Measurements from ENCODE around the gene SGMS1.

DNA sequence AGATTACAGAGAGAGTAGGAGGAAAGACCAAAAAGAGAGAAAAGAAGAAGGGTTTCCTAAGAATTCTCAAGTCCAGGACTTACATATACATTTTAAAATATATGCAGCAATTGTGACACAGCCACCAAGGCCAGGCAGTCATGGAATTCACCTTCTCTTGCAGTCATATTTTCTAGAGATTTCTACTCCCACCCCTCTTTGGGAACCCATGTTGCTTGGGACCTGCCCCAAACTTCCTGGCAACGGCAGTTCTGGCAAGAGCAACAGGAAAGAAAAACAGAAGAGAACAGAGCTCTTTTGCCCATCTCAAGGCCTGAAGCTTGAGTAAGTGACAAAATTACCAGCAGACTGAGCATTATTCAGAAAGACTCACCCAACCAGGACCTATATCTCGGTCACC is 244.1 kb downstream of the SGMS1 start:
- TF ChIP-seq ZFP3 (CRISPR knock-in tag; IDR thresholded peaks at IDR 0.05) (no peak), ZNF8 (CRISPR knock-in tag; IDR thresholded peaks at IDR 0.05) (no peak), RARB (CRISPR knock-in tag; IDR thresholded peaks at IDR 0.05) (no peak), GLIS3 (CRISPR knock-in tag; IDR thresholded peaks at IDR 0.05) (no peak), ZNF565 (CRISPR knock-in tag; conservative IDR thresholded peaks at IDR 0.05; ENCODE audit: low read depth) (no peak)

All from SK-N-SH treated with all-trans-retinoic acid at 6 μM for 48 hours (cell line).